PC-3 (cell line): ENCODE data around the gene DCTN2. TPM values are rescaled to one million over a fixed set of nuclear protein-coding genes. Genes with fewer than 3 reads are reported as not detected.

Experiments used
- ATAC-seq: fragments of 200-7000 bp; cut with Tn5 transposase; 2 replicates; pipeline ENCODE4 v1.9.1; 2020; ENCODE audit warnings: mild to moderate bottlenecking, moderate library complexity
- BruUV-seq: library from RNA; stranded (reverse); fragments of 400-500 nt; replicated peaks from 2 replicates; lab custom pipeline; 2021; lab: Mats Ljungman, UMichigan
- CTCF ChIA-PET: fragments of 300-600 bp; sonication (Branson Sonifier 250); formaldehyde crosslinking; loops from one replicate; lab custom pipeline; 2022; ENCODE audit warnings: antibody characterized with exemption; lab: Charles Lee
- POLR2A ChIA-PET: fragments of 300-600 bp; sonication (Branson Sonifier 250); formaldehyde crosslinking; loops from one replicate; lab custom pipeline; 2022; ENCODE audit warnings: antibody characterized with exemption; ENCODE audit not compliant: unreplicated experiment; lab: Charles Lee
- DNase-seq: peaks from one replicate; pipeline ENCODE4 v3.0.0-alpha.2; 2015
- H2AFZ ChIP-seq: fragments of 300-600 bp; sonication (generic); 2 replicates; pipeline ENCODE4 v1.6.0; 2016; ENCODE audit warnings: antibody characterized with exemption, low read length
- H3F3A ChIP-seq: fragments of 300-600 bp; sonication (generic); one replicate; pipeline ENCODE4 v1.6.0; 2017; ENCODE audit warnings: antibody characterized with exemption, low read length, control low read depth, mild to moderate bottlenecking; ENCODE audit not compliant: unreplicated experiment
- H3K27ac ChIP-seq: fragments of 300-600 bp; sonication (generic); 2 replicates; pipeline ENCODE4 v1.5.1; 2016; ENCODE audit warnings: mild to moderate bottlenecking, low read length
- H3K27me3 ChIP-seq: fragments of 300-600 bp; sonication (generic); 2 replicates; pipeline ENCODE4 v1.6.1; 2016; ENCODE audit warnings: low read length, mixed read lengths
- H3K36me3 ChIP-seq: fragments of 300-600 bp; sonication (generic); 2 replicates; pipeline ENCODE4 v1.6.1; 2016; ENCODE audit warnings: low read depth, mixed run types, low read length, mixed read lengths
- H3K4me1 ChIP-seq: fragments of 300-600 bp; sonication (generic); 2 replicates; pipeline ENCODE4 v1.5.1; 2016; ENCODE audit warnings: low read length; ENCODE audit not compliant: insufficient read depth
- H3K4me2 ChIP-seq: fragments of 300-600 bp; sonication (generic); 2 replicates; pipeline ENCODE4 v1.6.0; 2016; ENCODE audit warnings: low read length
- H3K4me3 ChIP-seq: fragments of 300-600 bp; sonication (generic); 2 replicates; pipeline ENCODE4 v1.5.1; 2016; ENCODE audit warnings: mild to moderate bottlenecking, low read length, mixed read lengths
- H3K79me2 ChIP-seq: fragments of 300-600 bp; sonication (generic); 2 replicates; pipeline ENCODE4 v1.6.1; 2017; ENCODE audit warnings: low read length, mixed read lengths
- H3K9ac ChIP-seq: fragments of 300-600 bp; sonication (generic); 2 replicates; pipeline ENCODE4 v1.6.0; 2016; ENCODE audit warnings: mild to moderate bottlenecking, low read length
- H3K9me2 ChIP-seq: fragments of 300-600 bp; sonication (generic); replicated peaks from 2 replicates; pipeline ENCODE4 v1.6.1; 2016; ENCODE audit warnings: mixed run types, low read length, mixed read lengths
- H3K9me3 ChIP-seq: fragments of 300-600 bp; sonication (generic); 2 replicates; pipeline ENCODE4 v1.6.1; 2016; ENCODE audit warnings: low read length, mixed read lengths
- H4K20me1 ChIP-seq: fragments of 300-600 bp; sonication (generic); 2 replicates; pipeline ENCODE4 v1.6.1; 2016; ENCODE audit warnings: low read length, mixed read lengths
- EZH2 ChIP-seq: fragments of 300-600 bp; sonication (generic); IDR thresholded peaks from one replicate; pipeline ENCODE4 v1.6.1; 2017; ENCODE audit warnings: antibody characterized with exemption, mild to moderate bottlenecking, low read length; ENCODE audit not compliant: unreplicated experiment
- EZH2phosphoT487 ChIP-seq: fragments of 300-600 bp; sonication (generic); IDR thresholded peaks from 2 replicates; pipeline ENCODE4 v1.6.1; 2018; ENCODE audit warnings: mild to moderate bottlenecking, antibody characterized with exemption, low read length, borderline replicate concordance
- intact Hi-C: fragments of 100-400 bp; cut with micrococcal nuclease; formaldehyde crosslinking; loops from 2 replicates; pipeline ENCODE4 v1.9.0; 2023
- total RNA-seq: library from RNA; depleted of rRNA; stranded (reverse); fragments of >200 nt; gene quantifications from 2 replicates; pipeline ENCODE4 v1.2.3, GENCODE V29; 2014
- TF ChIP-seq, protein P1 (sequence below): fragments of 300-600 bp; sonication (generic); conservative IDR thresholded peaks from 2 replicates; pipeline ENCODE4 v1.5.1; 2017; ENCODE audit warnings: antibody characterized with exemption, low read depth, mild to moderate bottlenecking, low read length

Gene DCTN2
- total RNA-seq, 1 experiment from 2014 or later: 88.5 TPM

DNA sequence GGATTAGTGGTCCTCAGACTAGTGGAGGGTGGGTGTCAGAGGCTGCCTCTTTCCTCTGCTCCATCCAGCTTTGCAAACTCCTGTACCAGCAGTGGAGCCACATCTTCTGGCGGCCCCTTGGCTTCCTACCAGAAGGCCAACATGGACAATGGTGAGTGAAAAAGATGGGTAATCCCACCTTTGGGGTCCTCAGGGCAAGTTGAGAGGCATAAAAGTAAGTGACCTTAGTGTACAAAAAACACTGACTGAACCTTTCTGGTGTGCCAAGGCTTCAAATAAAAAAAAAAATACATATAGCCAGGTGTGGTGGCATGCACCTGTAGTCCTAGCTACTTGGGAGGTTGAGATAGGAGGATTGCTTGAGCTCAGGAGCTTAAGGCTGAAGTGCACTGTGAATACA, 34.8 kb upstream of the DCTN2 start:
- TF ChIP-seq, protein P1, sequence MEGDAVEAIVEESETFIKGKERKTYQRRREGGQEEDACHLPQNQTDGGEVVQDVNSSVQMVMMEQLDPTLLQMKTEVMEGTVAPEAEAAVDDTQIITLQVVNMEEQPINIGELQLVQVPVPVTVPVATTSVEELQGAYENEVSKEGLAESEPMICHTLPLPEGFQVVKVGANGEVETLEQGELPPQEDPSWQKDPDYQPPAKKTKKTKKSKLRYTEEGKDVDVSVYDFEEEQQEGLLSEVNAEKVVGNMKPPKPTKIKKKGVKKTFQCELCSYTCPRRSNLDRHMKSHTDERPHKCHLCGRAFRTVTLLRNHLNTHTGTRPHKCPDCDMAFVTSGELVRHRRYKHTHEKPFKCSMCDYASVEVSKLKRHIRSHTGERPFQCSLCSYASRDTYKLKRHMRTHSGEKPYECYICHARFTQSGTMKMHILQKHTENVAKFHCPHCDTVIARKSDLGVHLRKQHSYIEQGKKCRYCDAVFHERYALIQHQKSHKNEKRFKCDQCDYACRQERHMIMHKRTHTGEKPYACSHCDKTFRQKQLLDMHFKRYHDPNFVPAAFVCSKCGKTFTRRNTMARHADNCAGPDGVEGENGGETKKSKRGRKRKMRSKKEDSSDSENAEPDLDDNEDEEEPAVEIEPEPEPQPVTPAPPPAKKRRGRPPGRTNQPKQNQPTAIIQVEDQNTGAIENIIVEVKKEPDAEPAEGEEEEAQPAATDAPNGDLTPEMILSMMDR: no peak
- TF ChIP-seq EZH2 (no peak), EZH2phosphoT487 (no peak)
- Histone ChIP-seq H3K9me2 (no peaks in the 10 kb centered on the region), H3K36me3 (no peaks in the 10 kb centered on the region), H3K27ac (no peak overlapping the region), H4K20me1 (no peaks in the 10 kb centered on the region), H3K9ac (no peak overlapping the region), H3K4me3 (no peak overlapping the region), H3K4me2 (no peak overlapping the region), H3F3A (no peaks in the 10 kb centered on the region), H3K9me3 (no peaks in the 10 kb centered on the region), H3K79me2 (no peaks in the 10 kb centered on the region), H3K27me3 (no peaks in the 10 kb centered on the region), H3K4me1 (peaks cover 9% of the 10 kb centered on the region), H2AFZ (no peak overlapping the region)
- ATAC-seq (no peak), DNase-seq (no peak)
- intact Hi-C loops: loop anchor here (2.0 to 5.0 kb wide), 2 partner anchors 35 to 110 kb away; partner anchors contain the start of genes DCTN2 and OS9
- BruUV-seq: no TSS peak
- POLR2A ChIA-PET: interaction anchor here (0.5 kb wide), 1 partner anchor 22 kb away, joined by 3 read pairs; no protein-coding TSS in a partner anchor
- CTCF ChIA-PET: interaction anchor here (0.6 kb wide), 2 partner anchors 41 to 92 kb away, joined by 3 to 4 read pairs; no protein-coding TSS in a partner anchor

DNA sequence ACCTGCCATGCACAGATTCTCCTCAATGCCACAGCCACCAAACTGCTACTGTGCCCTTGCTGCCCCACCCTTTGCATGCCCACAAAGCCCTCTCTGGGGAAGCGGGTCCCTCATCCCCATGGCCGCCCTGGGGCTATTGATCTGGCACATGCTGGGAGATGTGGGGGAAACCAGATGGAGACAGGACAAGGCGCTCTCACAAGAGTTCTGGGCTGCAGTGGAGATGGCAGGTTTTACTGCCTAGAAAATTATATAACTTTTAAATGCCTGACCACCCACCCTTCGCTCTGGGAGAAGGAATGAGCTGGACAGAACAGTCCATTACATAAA, 33.4 kb upstream of the DCTN2 start:
- H3K4me2 ChIP-seq: no peak overlapping the region
- no peaks in the 10 kb centered on the region for H3K9me3 ChIP-seq
- intact Hi-C loops: loop anchor here (5.0 kb wide), 1 partner anchor 112 kb away; the partner anchor contains the start of gene OS9
- POLR2A ChIA-PET: no interaction called here
- H3K9me2 ChIP-seq: no peaks in the 10 kb centered on the region
- H3K9ac ChIP-seq: no peak overlapping the region
- no peak overlapping the region for H2AFZ ChIP-seq
- no peaks in the 10 kb centered on the region for H3F3A ChIP-seq
- no peaks in the 10 kb centered on the region for H3K79me2 ChIP-seq
- DNase-seq (no peak), ATAC-seq (no peak)
- TF ChIP-seq EZH2 (no peak), EZH2phosphoT487 (no peak)
- TF ChIP-seq, protein P1: no peak
- CTCF ChIA-PET: no interaction called here
- H3K36me3 ChIP-seq: no peaks in the 10 kb centered on the region
- no peak overlapping the region for H3K4me3 ChIP-seq
- BruUV-seq: no TSS peak
- H3K27ac ChIP-seq: no peak overlapping the region
- H4K20me1 ChIP-seq: no peaks in the 10 kb centered on the region
- peaks cover 9% of the 10 kb centered on the region for H3K4me1 ChIP-seq
- no peaks in the 10 kb centered on the region for H3K27me3 ChIP-seq

DNA sequence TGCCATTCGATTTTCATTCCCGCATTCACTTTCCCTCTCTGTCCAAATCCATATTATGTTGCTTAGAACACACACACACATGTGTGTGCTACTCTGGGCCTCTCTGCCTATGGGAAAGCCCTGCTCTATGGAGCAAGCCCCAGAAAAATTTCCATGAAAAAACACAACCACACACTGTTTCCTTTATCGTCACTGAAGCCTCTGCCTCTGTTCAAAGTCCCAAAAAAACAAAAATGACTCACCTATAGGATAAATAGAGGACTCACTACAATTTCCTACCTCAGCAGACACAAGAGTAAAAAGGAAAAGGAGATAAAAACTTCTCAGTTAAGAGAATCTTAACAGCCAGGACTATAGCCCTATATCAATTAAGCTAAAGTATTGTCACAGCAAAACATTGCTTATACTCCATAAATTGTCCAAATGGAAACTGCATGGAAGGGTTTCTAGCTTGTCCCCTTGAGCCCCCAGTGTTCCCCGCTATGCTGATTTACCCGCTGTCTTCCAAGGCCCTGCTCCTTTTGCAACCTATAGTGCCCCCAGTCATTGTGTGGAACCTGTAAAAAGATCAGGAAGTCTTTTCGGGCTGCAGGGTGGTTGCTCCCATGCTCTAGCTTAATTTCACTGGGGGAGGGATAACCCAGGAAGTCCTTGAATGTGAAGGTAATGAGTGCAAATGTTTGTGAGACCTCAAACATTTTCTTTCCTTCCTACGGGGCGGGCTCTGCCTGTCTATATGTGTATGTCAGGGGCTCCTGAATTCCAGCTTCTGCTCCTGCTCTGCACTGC, 32.9 kb upstream of the DCTN2 start:
- ChIA-PET CTCF (no interaction called here), POLR2A (no interaction called here)
- Histone ChIP-seq H3K9ac (no peak overlapping the region), H3K27ac (no peak overlapping the region), H3K27me3 (no peaks in the 10 kb centered on the region), H3K4me2 (peak overlapping the region; percentile 7; the same call in 1 of the 2 replicates), H3K79me2 (no peaks in the 10 kb centered on the region), H3K36me3 (no peaks in the 10 kb centered on the region), H3K4me3 (no peak overlapping the region), H3K4me1 (peaks cover 9% of the 10 kb centered on the region), H3K9me2 (no peaks in the 10 kb centered on the region), H3K9me3 (no peaks in the 10 kb centered on the region), H4K20me1 (no peaks in the 10 kb centered on the region), H3F3A (no peaks in the 10 kb centered on the region), H2AFZ (no peak overlapping the region)
- ATAC-seq (peak; percentile 74), DNase-seq (peak; percentile 42)
- BruUV-seq: no TSS peak
- intact Hi-C loops: loop anchor here (5.0 kb wide), 1 partner anchor 112 kb away; the partner anchor contains the start of gene OS9
- TF ChIP-seq EZH2 (no peak), EZH2phosphoT487 (no peak)
- TF ChIP-seq, protein P1: no peak
